ENCODE measurements around the gene SMARCAL1.
"Not testable (repeated sequence)": the region's sequence is repeated elsewhere in the genome, so short reads cannot be mapped to it uniquely, and the experiment has no call there.

Gene SMARCAL1

DNA sequence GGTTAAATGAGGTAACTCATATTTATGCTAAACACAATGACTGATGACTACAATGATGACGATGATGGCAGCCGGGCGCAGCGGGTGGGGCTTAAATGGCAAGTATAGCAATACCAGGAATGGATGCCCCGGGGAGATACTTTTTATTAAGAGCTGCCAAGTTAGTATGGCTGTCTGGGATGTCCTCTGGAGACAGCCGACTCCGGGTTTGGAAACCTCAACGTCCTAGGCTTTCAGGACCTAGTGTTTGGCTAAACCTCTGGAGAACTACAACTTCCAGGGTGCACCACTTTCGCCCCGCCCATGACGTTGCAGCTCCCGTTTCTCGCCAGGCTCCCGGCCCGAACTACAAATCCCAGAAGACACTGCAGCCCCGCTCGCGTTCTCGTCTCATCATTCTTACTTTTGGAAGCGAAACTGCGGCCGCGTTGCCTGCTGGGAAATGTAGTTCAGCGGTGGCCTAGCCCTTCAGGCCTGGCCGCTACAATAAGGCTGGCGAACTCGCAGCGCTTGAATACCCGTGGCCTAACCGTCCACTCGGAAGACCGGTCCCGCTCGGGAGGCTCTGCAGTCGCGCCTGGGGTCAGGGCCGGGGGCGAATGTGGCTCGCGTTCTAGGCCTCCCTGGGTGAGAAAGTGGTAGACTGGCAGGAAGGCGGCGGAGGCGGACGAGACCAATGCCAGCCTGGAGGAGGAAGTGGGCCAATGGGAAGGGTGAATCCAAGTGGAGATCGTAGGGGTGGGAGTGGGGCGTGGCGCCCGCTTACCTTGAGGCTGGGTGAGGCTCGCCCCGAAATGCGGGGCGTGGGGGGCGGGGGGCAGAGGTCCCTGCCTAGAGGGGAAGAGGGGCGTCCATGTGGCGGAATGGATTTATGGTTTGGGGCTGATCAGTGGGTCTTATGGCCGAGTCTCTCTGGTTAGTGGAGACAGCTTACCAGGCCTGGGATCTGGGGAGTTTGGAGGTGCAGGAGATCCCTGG lies at the start of gene SMARCAL1:
Gene SMARCAL1 (plus strand): TSS at position 463 of the 978 bp plus-strand sequence. CDS start 2,221 bp downstream, outside the sequence.
- peak; percentile 96 for DNase-seq (ENCODE audit: low read depth)

DNA sequence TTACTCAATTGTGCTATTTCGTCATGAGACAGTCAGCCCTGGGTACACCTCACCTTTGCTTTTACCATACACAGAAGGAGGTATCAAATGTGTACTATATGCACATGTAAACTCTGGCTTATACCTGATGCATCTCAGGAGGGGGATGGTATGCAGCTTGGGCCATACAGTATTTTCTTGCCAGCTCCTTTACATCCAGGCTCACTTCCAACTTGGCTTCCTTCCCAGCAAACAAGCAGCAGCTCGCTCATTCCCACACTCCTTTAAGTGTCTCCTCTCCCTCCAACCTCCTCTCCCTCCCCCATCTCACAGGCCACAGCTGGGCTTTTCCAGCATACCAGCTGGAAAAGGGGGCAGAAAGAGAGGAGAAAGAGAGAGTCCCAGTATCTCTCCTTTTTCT lies 49.6 kb upstream of the SMARCAL1 start:
- peak; percentile 72 for DNase-seq (ENCODE audit: low read depth)

DNA sequence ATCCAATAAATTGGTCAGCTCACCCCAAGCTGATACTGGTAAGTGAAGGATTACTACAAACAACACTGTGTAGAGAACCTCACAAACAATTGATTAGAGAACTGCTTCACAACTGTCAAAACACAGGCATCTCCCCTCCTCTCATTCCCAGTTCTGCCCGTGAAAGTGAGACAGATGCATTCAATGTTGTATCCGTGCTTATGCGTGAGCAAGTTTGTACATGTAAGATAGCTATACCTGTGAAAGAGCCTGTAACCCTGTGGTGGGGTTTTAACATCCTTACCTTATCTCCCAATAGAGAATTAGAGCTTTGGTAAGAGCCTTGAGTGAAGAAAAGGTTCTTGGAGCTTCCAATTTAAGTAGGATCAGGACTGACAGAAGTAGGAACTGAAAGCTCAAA lies 49.1 kb upstream of the SMARCAL1 start:
- no peak for DNase-seq (ENCODE audit: low read depth)

DNA sequence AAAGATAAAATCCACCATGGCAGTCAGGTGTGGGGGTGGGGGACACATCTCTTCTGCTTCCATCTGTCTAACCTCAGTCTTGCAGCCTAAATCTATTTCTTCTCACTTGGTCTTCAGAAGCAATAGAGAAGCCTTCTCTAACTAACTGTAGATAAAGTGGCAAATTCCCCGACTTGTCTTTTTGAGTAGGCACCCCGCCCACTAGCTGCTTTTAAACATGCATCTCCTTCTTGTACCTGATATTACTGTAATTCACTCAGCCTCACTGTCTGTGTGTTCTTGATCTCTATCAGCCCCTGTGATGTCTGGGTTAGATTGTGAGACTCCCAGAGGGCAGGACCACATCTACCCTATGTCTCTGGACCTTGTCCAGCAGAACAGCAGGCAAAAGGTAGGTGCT lies 46.8 kb upstream of the SMARCAL1 start:
- DNase-seq (ENCODE audit: low read depth) = no peak

DNA sequence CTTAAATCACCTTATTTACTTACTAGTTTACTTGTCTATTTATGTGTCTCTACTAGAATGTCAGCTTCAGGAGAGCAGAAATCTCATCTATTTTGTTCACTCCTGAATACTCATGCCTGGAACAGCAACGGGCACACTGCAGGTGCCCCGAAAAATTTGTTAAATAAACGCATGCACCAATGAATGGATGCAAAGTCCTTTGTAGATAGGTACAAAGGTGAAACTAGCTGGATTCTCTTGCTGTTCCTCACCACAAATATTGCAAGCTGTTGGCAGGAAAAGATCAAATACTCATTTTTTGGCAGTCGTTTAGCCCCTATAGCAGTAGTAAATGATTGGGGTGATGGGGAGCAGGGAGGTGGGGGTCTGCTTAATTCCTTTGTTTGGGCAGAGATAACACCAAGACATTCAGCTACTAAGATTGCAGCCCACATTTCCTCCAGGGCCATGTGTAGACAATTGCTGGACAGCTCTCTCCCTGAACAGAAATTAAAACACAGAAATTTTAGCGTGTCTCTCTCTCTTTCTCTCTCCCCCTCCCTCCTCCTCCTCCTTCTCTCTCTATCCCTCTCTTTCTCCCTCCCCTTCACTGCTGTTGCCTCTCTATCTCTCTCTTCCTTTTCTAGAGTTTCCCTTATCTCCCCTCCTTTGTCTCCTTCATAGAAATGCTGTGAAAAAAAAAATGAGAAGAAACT lies 45.4 kb upstream of the SMARCAL1 start:
- no peak for DNase-seq (ENCODE audit: low read depth)

DNA sequence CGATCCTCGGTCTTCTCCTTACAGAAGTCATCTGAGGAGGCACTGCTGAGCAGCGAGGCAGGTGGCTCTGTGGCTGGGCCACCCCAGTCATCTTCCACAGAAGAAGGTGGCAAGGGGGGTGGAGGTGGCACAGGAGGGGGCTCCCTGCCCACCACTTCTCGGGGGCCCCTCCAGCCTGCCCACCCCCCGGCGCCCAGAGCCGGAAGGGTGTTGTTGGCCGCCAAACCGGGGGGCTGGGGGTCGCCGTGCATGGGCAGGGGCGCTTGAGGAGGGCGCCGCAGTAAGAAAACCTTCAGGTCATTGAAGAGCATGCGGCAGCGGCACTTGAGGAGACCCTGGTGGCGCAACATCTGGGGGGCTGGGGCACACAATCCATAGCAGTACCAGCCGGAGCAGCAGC lies 42.5 kb upstream of the SMARCAL1 start:
- DNase-seq (ENCODE audit: low read depth) = no peak

DNA sequence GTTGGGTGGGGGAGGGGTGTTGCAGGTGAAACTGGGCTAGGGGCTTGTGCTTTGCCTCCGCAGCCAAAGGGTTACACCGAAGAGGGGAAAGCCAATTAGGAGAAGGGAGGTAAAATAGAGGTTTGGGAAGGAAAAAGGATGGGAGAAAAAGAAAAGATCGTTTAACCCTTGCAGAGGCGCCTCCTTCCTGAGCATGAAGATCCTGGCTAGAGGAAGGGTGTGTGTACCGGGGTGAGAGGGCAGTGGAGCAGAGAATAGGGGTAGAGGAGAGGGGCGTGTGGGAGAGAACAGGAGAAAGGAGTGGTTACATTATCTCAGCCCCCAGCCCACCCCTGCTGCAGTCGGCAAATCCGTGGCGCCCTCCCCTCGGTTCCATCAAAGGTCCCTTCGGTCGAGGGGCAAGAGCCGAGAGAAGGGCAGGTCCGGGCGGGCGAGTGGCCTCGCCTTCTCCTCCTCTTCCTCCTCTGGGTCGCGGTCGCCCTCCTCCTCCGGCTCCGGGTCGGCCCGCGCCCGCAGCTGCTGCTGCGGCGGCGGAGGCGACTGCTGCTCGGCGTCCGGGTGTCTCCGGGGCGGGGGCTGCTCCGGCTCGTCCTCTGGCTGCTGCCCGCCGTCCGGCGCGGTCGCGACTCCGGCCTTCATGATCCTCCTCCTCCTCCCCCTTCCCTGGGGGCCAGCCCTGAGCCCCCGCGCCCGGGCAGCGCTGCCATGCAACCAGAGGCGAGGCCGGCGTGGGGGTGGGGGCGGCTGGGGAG lies 41.1 kb upstream of the SMARCAL1 start:
- no peak for DNase-seq (ENCODE audit: low read depth)

DNA sequence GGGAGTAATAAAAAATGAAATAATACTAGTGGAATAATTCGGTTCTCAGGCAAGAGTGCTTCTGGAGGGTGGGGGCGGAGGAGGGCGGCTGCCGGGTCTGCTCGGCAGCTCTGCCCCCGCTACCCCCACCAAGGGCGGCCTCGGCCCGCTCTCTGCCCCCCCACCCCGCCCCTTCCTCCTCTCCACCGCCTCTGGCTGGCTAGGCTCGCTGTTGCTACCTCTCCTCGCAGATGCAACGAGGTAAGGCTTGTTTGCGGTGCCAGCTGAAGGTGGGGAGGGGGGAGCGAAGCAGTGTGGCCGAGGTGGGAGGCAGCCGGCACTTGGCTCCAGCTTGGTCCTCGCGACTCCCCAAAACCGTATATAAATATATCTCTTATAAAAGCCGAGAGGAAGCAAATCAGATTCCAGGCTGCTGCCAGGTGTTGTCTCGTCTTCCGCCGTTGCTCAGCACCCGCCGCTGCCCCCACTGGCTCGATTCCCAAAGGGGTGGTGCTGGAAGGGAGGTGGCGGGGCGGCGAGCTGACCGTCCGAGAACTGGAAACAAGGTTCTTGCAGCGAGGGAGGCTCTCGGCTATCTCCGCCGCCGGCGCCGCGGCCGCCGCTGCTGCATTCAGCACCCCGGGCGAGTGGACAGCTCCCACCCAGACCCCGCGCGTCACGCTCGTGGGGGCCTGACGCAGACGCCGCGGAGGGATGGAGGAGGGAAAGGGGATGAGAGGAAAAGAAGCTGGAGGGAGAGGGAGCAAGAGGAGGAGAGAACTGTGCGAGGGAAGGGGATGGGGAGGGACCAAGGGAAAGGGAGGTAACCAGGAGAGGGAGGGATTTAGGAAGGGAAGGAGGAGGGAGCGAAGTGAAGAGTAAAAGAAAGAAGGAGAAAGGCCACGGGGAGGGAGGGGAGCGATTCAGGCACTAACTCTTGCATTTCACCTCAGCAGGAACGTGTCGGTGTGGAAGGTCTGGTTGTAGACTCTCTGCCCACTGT lies 40.3 kb upstream of the SMARCAL1 start, which contains the start of gene MARCHF4:
Gene MARCHF4 (minus strand): TSS at position 763 of the 982 bp plus-strand sequence. CDS start 2,223 bp downstream, outside the sequence.
- DNase-seq (ENCODE audit: low read depth) = peak; percentile 68

DNA sequence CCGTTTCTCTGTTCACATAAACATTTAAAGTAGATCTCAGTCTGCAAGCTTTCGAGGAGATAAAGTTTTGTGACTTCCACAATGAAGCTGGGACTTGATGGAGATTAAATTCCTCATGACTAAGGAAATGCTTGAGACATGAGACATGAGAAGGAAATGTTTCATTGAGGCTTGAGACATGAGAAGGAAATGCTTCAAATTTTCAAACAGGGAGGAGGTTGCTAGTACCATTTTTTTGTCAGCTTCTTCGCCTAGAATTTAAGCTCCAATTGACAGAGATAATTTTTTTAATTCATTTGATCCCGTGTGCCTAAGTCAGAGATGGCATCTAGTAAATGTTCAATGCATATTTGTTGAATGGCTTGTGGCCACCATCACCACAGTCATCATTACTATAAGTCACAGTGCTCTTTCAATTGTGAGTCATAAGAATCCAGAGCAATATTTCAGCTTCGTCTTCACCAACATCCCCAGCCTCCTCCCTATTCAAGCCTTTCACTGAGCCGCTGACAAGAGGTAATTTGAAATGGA lies 39.5 kb upstream of the SMARCAL1 start:
- DNase-seq (ENCODE audit: low read depth) = peak; percentile 97

DNA sequence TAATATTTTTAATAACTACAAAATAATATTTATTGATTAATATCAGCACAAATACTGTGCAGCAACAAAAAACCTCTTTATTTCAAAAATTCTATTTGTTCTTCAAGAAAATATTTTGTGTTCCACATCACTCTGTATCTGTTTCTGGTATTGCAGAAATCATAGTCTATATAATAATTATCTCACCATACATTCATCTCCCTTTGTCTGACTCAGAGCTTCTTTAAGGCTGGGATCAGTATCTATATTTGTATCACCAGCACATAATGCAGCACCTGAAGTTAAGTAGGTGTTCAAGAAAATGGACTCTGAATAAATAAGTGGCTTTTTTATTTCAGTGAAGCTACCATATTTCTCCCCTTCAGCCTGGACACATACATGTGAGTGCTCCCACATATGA lies 38.4 kb upstream of the SMARCAL1 start:
- DNase-seq (ENCODE audit: low read depth) = no peak

DNA sequence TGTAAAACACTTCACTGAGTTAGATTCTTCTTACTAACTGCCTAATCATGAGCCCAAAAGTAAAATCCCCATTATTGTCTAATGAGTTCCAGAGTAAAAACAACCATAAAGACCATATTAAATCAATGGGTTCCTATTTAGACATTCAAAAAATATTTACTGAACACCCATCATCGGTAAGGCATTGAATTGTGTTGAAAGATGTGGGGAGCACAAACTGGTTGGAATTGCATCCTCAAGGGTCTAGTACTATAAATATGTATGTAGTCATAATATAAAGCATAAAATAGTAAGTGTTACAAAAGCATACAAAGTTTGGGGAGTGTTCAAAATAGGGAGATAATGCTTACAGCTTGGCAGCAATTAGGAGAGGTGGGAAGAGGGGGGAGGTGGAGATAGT lies 37.0 kb upstream of the SMARCAL1 start:
- no peak for DNase-seq (ENCODE audit: low read depth)

DNA sequence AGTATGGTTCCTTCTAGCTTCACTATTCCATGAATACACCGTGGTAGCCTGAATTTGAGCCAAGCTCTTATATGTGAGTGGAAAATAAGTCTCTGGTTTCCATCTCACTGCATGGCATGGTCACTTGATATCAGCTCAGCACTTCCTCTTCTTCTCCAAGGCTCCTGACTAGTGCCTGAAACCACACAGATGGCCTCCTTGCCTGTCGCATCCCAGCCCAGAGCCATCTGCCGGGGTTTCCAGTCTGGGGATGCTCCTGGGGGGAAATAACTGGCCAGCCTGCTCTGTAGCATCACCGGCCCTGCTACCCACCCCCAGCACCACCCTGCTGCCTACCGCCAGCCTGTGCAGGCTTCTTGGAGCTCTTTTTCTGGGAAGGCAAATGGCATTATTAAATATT lies 32.3 kb upstream of the SMARCAL1 start:
- DNase-seq (ENCODE audit: low read depth) = no peak

DNA sequence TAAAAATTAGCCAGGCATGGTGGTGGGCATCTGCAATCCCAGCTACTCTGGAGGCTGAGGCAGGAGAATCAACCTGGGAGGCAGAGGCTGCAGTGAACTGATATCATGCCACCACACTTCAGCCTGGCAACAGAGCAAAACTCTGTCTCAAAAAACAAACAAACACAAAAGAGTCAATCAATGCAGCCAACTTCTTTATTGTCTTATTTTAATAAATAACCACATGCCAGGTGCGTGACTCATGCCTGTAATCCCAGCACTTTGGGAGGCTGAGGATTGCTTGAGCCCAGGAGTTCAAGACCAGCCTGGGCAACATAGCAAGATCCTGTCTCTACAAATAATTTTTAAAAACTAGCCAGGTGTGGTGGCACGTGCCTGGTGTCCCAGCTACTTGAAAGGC lies 27.9 kb upstream of the SMARCAL1 start:
- DNase-seq (ENCODE audit: low read depth) = not testable (repeated sequence)

DNA sequence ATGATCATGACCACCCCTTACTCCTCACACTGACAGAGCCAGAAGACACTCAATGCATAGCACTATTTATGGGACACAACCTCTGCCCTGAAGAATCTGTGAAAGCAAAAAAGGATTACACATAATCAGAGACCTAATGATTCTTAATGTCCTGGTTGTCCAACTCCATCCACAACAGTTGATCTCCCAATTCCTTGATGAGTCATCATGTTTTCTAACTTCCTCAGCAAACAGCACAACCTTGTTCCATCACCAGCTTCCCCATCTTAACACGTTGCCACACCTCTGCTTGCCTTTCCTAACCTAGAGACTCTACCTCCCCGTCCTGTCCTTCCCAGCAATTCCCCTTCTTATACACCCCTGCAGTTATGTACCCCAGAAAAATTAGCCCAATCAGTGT lies 26.8 kb upstream of the SMARCAL1 start:
- DNase-seq (ENCODE audit: low read depth) = no peak

DNA sequence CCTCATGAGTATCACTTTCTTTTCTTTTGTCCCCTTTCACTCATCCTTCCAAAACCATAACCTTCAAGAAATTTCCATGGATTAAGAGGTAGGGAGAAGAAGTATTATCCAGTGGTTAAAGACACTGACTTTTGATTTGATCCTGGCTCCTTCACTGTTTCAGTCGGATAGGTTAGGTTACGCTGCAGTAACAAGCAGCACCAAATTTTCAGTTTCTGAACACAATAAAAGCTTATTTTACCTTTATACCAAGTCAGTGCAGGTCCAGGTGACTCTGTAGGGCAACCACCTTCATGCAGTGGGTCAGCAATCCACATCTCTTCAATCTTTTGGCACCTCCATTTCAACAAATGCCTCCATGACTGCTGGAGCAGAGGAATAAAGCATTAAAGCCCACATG lies 25.0 kb upstream of the SMARCAL1 start:
- DNase-seq (ENCODE audit: low read depth) = no peak

DNA sequence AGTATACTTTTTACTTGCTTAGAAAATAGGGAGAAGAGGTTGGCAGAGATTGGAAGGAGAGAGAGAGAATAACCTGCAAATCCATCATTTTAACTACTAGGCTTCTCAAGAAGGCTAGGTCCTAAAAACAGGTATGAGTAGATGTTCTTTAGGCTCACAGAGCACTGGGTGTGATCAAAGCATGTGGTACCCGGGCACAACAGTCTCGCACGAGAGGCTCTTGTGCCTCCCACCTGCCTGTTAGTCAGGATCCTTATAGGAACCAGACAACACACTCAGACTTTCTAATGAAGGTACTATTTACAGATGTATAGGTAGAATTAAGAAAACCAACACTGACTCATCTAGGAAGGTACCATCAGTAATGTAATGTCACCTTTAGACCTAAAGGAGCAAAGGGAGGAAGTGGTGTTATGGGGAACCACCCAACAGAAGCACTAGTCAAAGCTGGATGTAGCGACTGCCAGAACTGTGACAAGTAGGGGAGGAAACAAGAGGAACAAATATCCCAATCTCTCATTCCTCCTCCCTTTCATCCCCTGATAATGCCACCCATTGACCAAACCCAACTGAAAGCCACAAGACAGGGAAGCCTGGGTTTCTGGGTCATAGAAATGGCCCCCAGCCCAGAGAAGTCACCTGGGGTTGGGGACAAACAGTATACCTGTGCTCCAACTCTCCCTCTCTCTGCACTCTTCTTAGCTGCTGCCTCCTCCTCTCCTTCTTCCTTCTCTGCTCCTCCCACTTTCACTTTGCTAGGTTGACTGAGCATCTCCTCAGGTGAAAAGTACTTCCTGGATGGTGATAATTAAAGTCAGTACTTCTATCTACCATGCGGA lies 24.0 kb upstream of the SMARCAL1 start:
- DNase-seq (ENCODE audit: low read depth) = no peak

DNA sequence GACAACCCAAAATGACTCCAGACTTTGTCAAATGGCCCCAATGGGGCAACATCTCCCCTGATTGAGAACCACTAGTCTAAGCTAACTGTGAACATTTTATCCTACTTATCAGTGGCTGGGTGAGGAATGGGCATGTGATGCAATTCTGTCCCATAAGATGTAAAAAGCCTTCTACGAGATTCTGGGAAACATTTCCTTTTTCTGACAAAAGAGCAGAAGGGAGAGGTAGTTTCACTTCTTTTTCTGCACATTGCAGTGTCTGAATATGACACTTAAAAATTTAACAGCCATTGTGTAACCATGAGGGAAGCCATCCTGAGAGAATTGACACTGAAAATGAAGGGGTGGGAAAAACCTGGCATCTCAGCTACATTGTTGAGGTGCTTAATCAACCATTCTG lies 22.7 kb upstream of the SMARCAL1 start:
- no peak for DNase-seq (ENCODE audit: low read depth)

DNA sequence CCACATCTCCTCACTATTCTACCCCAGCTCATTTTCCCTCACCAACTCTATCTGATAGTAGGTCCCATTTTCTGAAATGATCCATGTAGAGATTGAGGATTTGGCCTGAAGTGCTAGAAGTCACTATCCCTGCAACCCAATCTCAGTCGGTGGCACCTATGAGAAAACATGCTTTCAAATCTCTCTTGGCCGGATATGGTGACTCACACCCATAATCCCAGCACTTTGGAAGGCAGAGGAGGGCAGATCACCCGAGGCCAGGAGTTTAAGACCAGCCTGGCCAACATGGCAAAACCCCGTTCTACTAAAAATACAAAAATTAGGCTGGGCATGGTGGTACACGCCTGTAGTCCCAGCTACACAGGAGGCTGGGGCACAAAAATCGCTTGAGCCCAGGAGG lies 20.9 kb upstream of the SMARCAL1 start:
- no peak for DNase-seq (ENCODE audit: low read depth)

DNA sequence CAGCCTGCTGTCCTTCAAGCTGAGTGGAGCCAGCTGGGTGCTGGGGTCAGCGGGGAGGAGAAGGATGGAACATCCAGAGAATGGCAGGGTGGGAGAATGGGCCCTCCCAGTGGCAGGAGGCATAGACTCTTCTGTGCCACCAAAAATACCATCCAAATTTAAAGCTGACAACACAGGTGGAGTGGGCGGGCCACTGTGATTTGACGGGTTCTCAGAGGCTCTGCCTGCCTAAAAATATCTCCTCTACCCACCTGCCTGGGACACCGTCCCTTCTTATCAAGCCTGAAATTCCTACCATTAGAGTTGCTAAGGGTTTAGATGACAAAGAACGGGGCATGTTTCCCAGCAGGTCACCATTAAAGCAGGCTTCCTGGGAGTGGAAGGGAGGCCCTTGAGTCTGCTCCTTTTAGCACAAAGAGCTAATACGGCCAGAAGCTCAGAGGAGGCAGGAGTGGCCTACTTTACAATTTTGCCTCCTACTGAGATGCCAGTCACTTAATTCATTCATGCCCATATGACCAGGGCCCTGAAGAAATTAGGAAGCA lies 20.2 kb upstream of the SMARCAL1 start:
- no peak for DNase-seq (ENCODE audit: low read depth)
